Chondrocyte (in vitro differentiated cells): ENCODE measurements around the gene MT1F. TPM values are rescaled to one million over a fixed set of nuclear protein-coding genes. Genes with fewer than 3 reads are reported as not detected.

Experiments
- DNase-seq: peaks from one replicate; pipeline ENCODE4 v3.0.0; 2021; ENCODE audit warnings: mixed read lengths, low spot score
- H3K27ac Mint-ChIP-seq: one replicate; pipeline ENCODE4 v1.8.0; 2021; ENCODE audit warnings: mild to moderate bottlenecking, moderate library complexity, mixed read lengths; ENCODE audit not compliant: unreplicated experiment
- H3K27me3 Mint-ChIP-seq: 2 replicates; pipeline ENCODE4 v1.8.0; 2021; ENCODE audit warnings: low read depth, mixed read lengths
- H3K36me3 Mint-ChIP-seq: 2 replicates; pipeline ENCODE4 v1.8.0; 2021; ENCODE audit warnings: low read depth, mixed read lengths
- H3K4me1 Mint-ChIP-seq: 2 replicates; pipeline ENCODE4 v1.8.0; 2021; ENCODE audit warnings: low read depth, mild to moderate bottlenecking, mixed read lengths
- H3K4me3 Mint-ChIP-seq: one replicate; pipeline ENCODE4 v1.8.0; 2021; ENCODE audit warnings: mild to moderate bottlenecking, moderate library complexity, mixed read lengths; ENCODE audit not compliant: unreplicated experiment
- H3K9me3 Mint-ChIP-seq: 2 replicates; pipeline ENCODE4 v1.8.0; 2021; ENCODE audit warnings: low read depth, mixed read lengths
- total RNA-seq: library from RNA; stranded (reverse); gene quantifications from 3 replicates; pipeline ENCODE4 v1.2.1, GENCODE V29; 2021
- TF ChIP-seq, protein P1 (sequence below): fragments of 200-600 bp; sonication (generic); IDR thresholded peaks from 2 replicates; pipeline ENCODE4 v1.5.0; 2021; ENCODE audit warnings: antibody characterized with exemption, mild to moderate bottlenecking, moderate library complexity

Gene MT1F
- total RNA-seq, 1 donor from 2014 or later, result 5.8 TPM

GRCh38 chr16:56632848-56633365, 24.9 kb upstream of the MT1F start:
- DNase-seq, result no peak

DNA sequence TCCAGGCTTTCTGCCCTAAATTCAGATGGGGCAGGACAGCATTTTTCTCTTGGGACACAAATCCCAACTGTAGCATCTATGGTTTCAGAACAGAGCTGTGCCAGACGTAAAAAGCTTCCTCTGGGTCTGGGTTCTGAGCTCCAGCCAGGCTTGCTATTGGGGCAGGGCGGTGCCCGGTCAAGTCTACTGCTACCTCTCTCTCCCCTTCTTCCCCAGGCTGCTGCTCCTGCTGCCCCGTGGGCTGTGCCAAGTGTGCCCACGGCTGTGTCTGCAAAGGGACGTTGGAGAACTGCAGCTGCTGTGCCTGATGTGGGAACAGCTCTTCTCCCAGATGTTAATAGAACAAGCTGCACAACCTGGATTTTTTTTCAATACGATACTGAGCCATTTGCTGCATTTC, 24.2 kb upstream of the MT1F start:
- Mint-ChIP-seq H3K4me1 (peaks cover 23% of the 10 kb centered on the region), H3K36me3 (no peaks in the 10 kb centered on the region), H3K27me3 (peaks cover 47% of the 10 kb centered on the region), H3K4me3 (no peak overlapping the region), H3K9me3 (no peaks in the 10 kb centered on the region), H3K27ac (no peak overlapping the region)
- no peak for DNase-seq
- TF ChIP-seq, protein P1, sequence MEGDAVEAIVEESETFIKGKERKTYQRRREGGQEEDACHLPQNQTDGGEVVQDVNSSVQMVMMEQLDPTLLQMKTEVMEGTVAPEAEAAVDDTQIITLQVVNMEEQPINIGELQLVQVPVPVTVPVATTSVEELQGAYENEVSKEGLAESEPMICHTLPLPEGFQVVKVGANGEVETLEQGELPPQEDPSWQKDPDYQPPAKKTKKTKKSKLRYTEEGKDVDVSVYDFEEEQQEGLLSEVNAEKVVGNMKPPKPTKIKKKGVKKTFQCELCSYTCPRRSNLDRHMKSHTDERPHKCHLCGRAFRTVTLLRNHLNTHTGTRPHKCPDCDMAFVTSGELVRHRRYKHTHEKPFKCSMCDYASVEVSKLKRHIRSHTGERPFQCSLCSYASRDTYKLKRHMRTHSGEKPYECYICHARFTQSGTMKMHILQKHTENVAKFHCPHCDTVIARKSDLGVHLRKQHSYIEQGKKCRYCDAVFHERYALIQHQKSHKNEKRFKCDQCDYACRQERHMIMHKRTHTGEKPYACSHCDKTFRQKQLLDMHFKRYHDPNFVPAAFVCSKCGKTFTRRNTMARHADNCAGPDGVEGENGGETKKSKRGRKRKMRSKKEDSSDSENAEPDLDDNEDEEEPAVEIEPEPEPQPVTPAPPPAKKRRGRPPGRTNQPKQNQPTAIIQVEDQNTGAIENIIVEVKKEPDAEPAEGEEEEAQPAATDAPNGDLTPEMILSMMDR, result no peak

More at GRCh38 chr16:56632848-56633365, 24.9 kb upstream of the MT1F start:
- H3K9me3 Mint-ChIP-seq, result no peaks in the 10 kb centered on the region
- TF ChIP-seq, protein P1, result no peak
- H3K36me3 Mint-ChIP-seq, result no peaks in the 10 kb centered on the region
- H3K27ac Mint-ChIP-seq, result no peak overlapping the region
- peaks cover 20% of the 10 kb centered on the region for H3K4me1 Mint-ChIP-seq
- peaks cover 43% of the 10 kb centered on the region for H3K27me3 Mint-ChIP-seq
- H3K4me3 Mint-ChIP-seq, result peak overlapping the region; percentile 71

DNA sequence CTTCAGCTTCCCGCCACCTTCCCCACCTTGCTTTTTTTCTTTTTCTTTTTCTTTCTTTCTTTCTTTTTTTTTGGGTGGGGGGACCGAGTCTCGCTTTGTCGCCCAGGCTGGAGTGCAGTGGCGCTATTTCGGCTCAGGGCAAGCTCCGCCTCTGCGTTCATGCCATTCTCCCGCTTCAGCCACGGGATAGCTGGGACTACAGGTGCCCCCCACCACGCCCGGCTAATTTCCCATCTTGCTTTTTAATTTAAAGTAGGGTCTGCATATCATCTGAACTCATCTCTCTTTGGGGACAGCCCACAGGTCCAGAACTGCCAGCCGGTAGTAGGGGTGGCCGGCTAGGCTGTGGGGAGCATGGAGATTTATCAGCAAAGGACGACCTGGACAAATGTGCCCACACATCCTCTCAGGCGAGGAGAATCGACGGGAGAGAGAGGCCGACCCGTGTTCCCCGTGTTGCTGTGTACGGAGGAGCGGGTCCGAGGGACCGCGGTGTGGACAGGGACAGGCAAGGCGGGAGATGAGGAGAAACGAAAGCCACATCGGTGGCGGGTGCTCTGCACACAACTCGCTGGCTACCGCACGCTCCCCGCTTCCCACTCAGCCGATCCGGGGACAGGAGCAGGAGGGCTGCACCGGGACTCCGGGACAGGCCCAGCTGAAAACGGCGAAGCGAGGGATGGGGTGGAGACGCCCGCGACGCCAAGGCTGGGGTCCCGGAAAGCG, 22.9 kb upstream of the MT1F start:
- H3K4me3 Mint-ChIP-seq, result peak overlapping the region; percentile 67
- peaks cover 52% of the 10 kb centered on the region for H3K27me3 Mint-ChIP-seq
- no peak overlapping the region for H3K27ac Mint-ChIP-seq
- peaks cover 22% of the 10 kb centered on the region for H3K4me1 Mint-ChIP-seq
- TF ChIP-seq, protein P1, result no peak
- no peaks in the 10 kb centered on the region for H3K36me3 Mint-ChIP-seq
- DNase-seq, result no peak
- H3K9me3 Mint-ChIP-seq, result no peaks in the 10 kb centered on the region

- H3K4me3 Mint-ChIP-seq, result peak overlapping the region; percentile 67
These were observed 22.3 kb upstream of the MT1F start for GRCh38 chr16:56635441-56635967.

More at GRCh38 chr16:56635441-56635967, 22.3 kb upstream of the MT1F start:
- TF ChIP-seq, protein P1, result no peak
- Mint-ChIP-seq H3K4me1 (peaks cover 22% of the 10 kb centered on the region), H3K27me3 (peaks cover 57% of the 10 kb centered on the region), H3K27ac (no peak overlapping the region), H3K36me3 (no peaks in the 10 kb centered on the region), H3K9me3 (no peaks in the 10 kb centered on the region)
- no peak for DNase-seq
